Tibial nerve (tissue), 4 donors: ENCODE results near the gene RCAN1.

Experiments used
- CTCF ChIP-seq, 5 experiments: fragments of 200-600 bp in 3 of 5; fragments of 450-650 bp in 2 of 5; sonication (generic) in 3 of 5; IDR thresholded peaks; one replicate each; pipeline ENCODE4 v1.5.1; 2016 to 2019; ENCODE audit warnings: antibody characterized with exemption in 5 of 5, mild to moderate bottlenecking in 3 of 5, moderate library complexity in 2 of 5
- EP300 ChIP-seq, 2 donors: sonication (generic); formaldehyde crosslinking; IDR thresholded peaks; one replicate each; pipeline ENCODE4 v1.6.1; 2017; ENCODE audit warnings: antibody characterized with exemption in 2 of 2, mild to moderate bottlenecking in 1 of 2

GRCh38 chr21:34649400-34649799 is 34.5 kb upstream of the RCAN1 start:
- no peak for TF ChIP-seq CTCF (IDR thresholded peaks at IDR 0.05)
- TF ChIP-seq EP300 (IDR thresholded peaks at IDR 0.05) = no peak
